Liver (tissue), 9 donors: ENCODE measurements around the gene FLG2. TPM values are rescaled to one million over a fixed set of nuclear protein-coding genes. Genes with fewer than 3 reads are reported as not detected.
A peak's percentile ranks its signal among the peaks of the same experiment; 100 is the strongest.

Experiments
- DNase-seq: peaks from one replicate; pipeline ENCODE4 v3.0.0-alpha.2; 2017; ENCODE audit warnings: low spot score
- H3K27ac ChIP-seq, 2 donors: one replicate each; pipeline ENCODE4 v1.7.0; 2013; ENCODE audit warnings: inconsistent platforms in 2 of 2, low read length in 2 of 2, control low read depth in 1 of 2, low read depth in 1 of 2, mild to moderate bottlenecking in 1 of 2
- H3K27me3 ChIP-seq, 4 donors: one replicate each; pipeline versions ENCODE4 v1.6.1 to v1.7.0; 2013; ENCODE audit warnings: low read length in 3 of 4, inconsistent platforms in 1 of 4, mild to moderate bottlenecking in 1 of 4, moderate library complexity in 1 of 4; ENCODE audit not compliant: control insufficient read depth in 4 of 4, insufficient read depth in 4 of 4
- H3K36me3 ChIP-seq, 4 donors: one replicate each; pipeline versions ENCODE4 v1.6.1 to v1.7.0; 2013; ENCODE audit warnings: low read length in 3 of 4, mild to moderate bottlenecking in 3 of 4, low read depth in 1 of 4, moderate library complexity in 1 of 4; ENCODE audit not compliant: control insufficient read depth in 4 of 4, insufficient read depth in 3 of 4
- H3K4me1 ChIP-seq, 4 donors: one replicate each; pipeline versions ENCODE4 v1.6.1 to v1.7.0; 2013; ENCODE audit warnings: low read length in 3 of 4, mild to moderate bottlenecking in 3 of 4, moderate library complexity in 1 of 4; ENCODE audit not compliant: control insufficient read depth in 4 of 4, insufficient read depth in 4 of 4
- H3K4me3 ChIP-seq, 3 donors: one replicate each; pipeline versions ENCODE4 v1.6.1 to v1.7.0; 2013; ENCODE audit warnings: low read length in 3 of 3, control low read depth in 1 of 3, low read depth in 1 of 3, mild to moderate bottlenecking in 1 of 3
- H3K9ac ChIP-seq, 2 donors: one replicate each; pipeline ENCODE4 v1.7.0; 2013; ENCODE audit warnings: low read length in 2 of 2, mild to moderate bottlenecking in 2 of 2, moderate library complexity in 2 of 2, control low read depth in 1 of 2, low read depth in 1 of 2
- H3K9me3 ChIP-seq, 4 donors: one replicate each; pipeline versions ENCODE4 v1.6.1 to v1.7.0; 2013; ENCODE audit warnings: low read length in 3 of 4; ENCODE audit not compliant: control insufficient read depth in 4 of 4
- CTCF ChIP-seq: fragments of 150-350 bp; IDR thresholded peaks from 2 replicates; pipeline ENCODE4 v1.5.1; 2017; ENCODE audit warnings: improper control_type of control experiment, low read depth, low read length; ENCODE audit not compliant: missing input control
- EGR1 ChIP-seq, 2 donors: IDR thresholded peaks; 2 replicates each; pipeline ENCODE4 v1.6.1; 2016 to 2018; ENCODE audit warnings: antibody characterized with exemption in 2 of 2, low read depth in 2 of 2
- FOXA1 ChIP-seq: IDR thresholded peaks from 2 replicates; pipeline ENCODE4 v1.6.1; 2016; ENCODE audit warnings: antibody characterized with exemption
- FOXA2 ChIP-seq: IDR thresholded peaks from 2 replicates; pipeline ENCODE4 v1.6.1; 2016; ENCODE audit warnings: antibody characterized with exemption
- GABPA ChIP-seq, 2 donors: IDR thresholded peaks in 1 of 2; conservative IDR thresholded peaks in 1 of 2; 2 replicates each; pipeline ENCODE4 v1.6.1; 2016; ENCODE audit warnings: antibody characterized with exemption in 2 of 2, mild to moderate bottlenecking in 1 of 2, moderate library complexity in 1 of 2
- HNF4G ChIP-seq: IDR thresholded peaks from 2 replicates; pipeline ENCODE4 v1.6.1; 2016; ENCODE audit warnings: antibody characterized with exemption
- MAX ChIP-seq: IDR thresholded peaks from 2 replicates; pipeline ENCODE4 v1.6.1; 2016; ENCODE audit warnings: antibody characterized with exemption
- NR2F2 ChIP-seq: IDR thresholded peaks from 2 replicates; pipeline ENCODE4 v1.6.1; 2016; ENCODE audit warnings: antibody characterized with exemption
- RAD21 ChIP-seq, 2 donors: IDR thresholded peaks; 2 replicates each; pipeline ENCODE4 v1.6.1; 2016; ENCODE audit warnings: antibody characterized with exemption in 2 of 2, mild to moderate bottlenecking in 2 of 2
- REST ChIP-seq: IDR thresholded peaks from 2 replicates; pipeline ENCODE4 v1.6.1; 2016; ENCODE audit warnings: antibody characterized with exemption, mild to moderate bottlenecking
- RXRA ChIP-seq, 2 donors: IDR thresholded peaks; 2 replicates each; pipeline ENCODE4 v1.6.1; 2017 to 2018; ENCODE audit warnings: antibody characterized with exemption in 2 of 2, mild to moderate bottlenecking in 1 of 2
- SP1 ChIP-seq: IDR thresholded peaks from 2 replicates; pipeline ENCODE4 v1.6.1; 2018; ENCODE audit warnings: antibody characterized with exemption, mild to moderate bottlenecking
- TAF1 ChIP-seq: conservative IDR thresholded peaks from 2 replicates; pipeline ENCODE4 v1.6.1; 2016; ENCODE audit warnings: antibody characterized with exemption, mild to moderate bottlenecking
- YY1 ChIP-seq: IDR thresholded peaks from 2 replicates; pipeline ENCODE4 v1.6.1; 2016; ENCODE audit warnings: antibody characterized with exemption, mild to moderate bottlenecking
- WGBS: extraction: QIAGEN DNeasy Blood & Tissue Kit; methylation state at CpG from one replicate; pipeline ENCODE4 v1.1.7; 2013; 5-methylcytosine and 5-hydroxymethylcytosine counted together
- polyA plus RNA-seq, 2 donors: library from polyadenylated mRNA; stranded (reverse) in 1 of 2; unstranded in 1 of 2; fragments of 200-250 nt in 1 of 2; fragments of >200 nt in 1 of 2; fragmentation: Nextera tagmentation in 1 of 2; extraction: Ambion mirVana in 1 of 2; gene quantifications; one replicate each; pipeline versions ENCODE4 v1.2.1 to v1.2.3, GENCODE V29; 2013 to 2015
- total RNA-seq, 2 donors: library from RNA; depleted of rRNA; stranded (reverse); fragments of >200 nt; gene quantifications; one replicate each; pipeline ENCODE4 v1.2.3, GENCODE V29; 2014
- TF ChIP-seq, protein P1 (sequence below): IDR thresholded peaks from 2 replicates; pipeline ENCODE4 v1.6.1; 2016; ENCODE audit warnings: antibody characterized with exemption
- TF ChIP-seq, protein P2 (sequence below): IDR thresholded peaks from 2 replicates; pipeline ENCODE4 v1.6.1; 2016; ENCODE audit warnings: antibody characterized with exemption
- donor health status: healthy.
- donor health status: healthy.
- donor health status: healthy.
- donor health status: healthy.
- donor health status: healthy.

The FLG2 gene
- total and polyA plus RNA-seq, 4 donors, result not detected

DNA sequence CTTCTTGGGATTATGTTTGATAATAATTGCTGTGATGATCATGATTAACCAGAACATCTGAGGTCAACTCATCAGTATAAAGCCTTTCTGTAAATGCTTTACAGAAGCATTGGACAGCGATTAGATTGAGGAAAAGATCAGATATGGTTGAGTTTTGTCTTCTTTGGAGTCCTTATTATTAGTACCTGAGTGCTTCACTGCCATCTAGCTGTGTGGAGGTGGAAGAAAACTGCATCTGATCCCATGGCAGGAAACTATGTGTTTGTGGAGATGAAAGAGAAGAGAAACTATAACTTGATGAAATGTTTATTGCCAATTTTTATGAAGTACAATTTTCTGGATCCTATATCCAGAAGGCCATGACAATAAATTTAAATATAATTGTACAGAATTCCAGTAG, 11.4 kb downstream of the FLG2 start (continued):
- TF ChIP-seq SP1 (no peak), YY1 (no peak)

- no peak overlapping the region for H3K9ac ChIP-seq
- peaks cover 0 to 1% (median 0%) of the 10 kb centered on the region in 4 donors for H3K9me3 ChIP-seq
- no peaks in the 10 kb centered on the region for H3K36me3 ChIP-seq
- WGBS, result 11% methylated on average over 8 of the region's 8 CpGs
- no peaks in the 10 kb centered on the region for H3K27me3 ChIP-seq
- H3K4me1 ChIP-seq, result no peaks in the 10 kb centered on the region
- DNase-seq, result no peak
- no peak overlapping the region for H3K27ac ChIP-seq
- H3K4me3 ChIP-seq, result no peak overlapping the region
- TF ChIP-seq, protein P1, sequence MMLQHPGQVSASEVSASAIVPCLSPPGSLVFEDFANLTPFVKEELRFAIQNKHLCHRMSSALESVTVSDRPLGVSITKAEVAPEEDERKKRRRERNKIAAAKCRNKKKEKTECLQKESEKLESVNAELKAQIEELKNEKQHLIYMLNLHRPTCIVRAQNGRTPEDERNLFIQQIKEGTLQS, result no peak
- TF ChIP-seq RXRA (IDR thresholded peaks at IDR 0.05), result no peak
- TF ChIP-seq HNF4G, result no peak
- peak; percentile 70 to 79 for TF ChIP-seq RAD21 (IDR thresholded peaks at IDR 0.05)
- TF ChIP-seq FOXA2, result no peak
- TF ChIP-seq CTCF, result peak; percentile 79
These were observed 12.6 kb downstream of the FLG2 start for GRCh38 chr1:152347116-152347728.

- H3K27ac ChIP-seq, result no peak overlapping the region
- no peak for TF ChIP-seq FOXA2
- TF ChIP-seq, protein P1, result no peak
- TF ChIP-seq, protein P2, sequence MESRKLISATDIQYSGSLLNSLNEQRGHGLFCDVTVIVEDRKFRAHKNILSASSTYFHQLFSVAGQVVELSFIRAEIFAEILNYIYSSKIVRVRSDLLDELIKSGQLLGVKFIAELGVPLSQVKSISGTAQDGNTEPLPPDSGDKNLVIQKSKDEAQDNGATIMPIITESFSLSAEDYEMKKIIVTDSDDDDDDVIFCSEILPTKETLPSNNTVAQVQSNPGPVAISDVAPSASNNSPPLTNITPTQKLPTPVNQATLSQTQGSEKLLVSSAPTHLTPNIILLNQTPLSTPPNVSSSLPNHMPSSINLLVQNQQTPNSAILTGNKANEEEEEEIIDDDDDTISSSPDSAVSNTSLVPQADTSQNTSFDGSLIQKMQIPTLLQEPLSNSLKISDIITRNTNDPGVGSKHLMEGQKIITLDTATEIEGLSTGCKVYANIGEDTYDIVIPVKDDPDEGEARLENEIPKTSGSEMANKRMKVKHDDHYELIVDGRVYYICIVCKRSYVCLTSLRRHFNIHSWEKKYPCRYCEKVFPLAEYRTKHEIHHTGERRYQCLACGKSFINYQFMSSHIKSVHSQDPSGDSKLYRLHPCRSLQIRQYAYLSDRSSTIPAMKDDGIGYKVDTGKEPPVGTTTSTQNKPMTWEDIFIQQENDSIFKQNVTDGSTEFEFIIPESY, result no peak
- TF ChIP-seq FOXA1, result no peak
- TF ChIP-seq GABPA (IDR thresholded peaks at IDR 0.05 in 1 of 2, conservative IDR thresholded peaks at IDR 0.05 in 1 of 2), result no peak
- no peak for TF ChIP-seq TAF1
- TF ChIP-seq CTCF, result no peak
- TF ChIP-seq RAD21 (IDR thresholded peaks at IDR 0.05), result no peak
- no peak for TF ChIP-seq EGR1 (IDR thresholded peaks at IDR 0.05; ENCODE audit: low read depth in 2 of 2)
- TF ChIP-seq NR2F2, result no peak
- no peak for TF ChIP-seq SP1
- TF ChIP-seq YY1, result no peak
- TF ChIP-seq HNF4G, result no peak
- no peak for TF ChIP-seq REST
- TF ChIP-seq RXRA (IDR thresholded peaks at IDR 0.05), result no peak
- no peak for TF ChIP-seq MAX
- no peak overlapping the region for H3K4me3 ChIP-seq
- H3K4me1 ChIP-seq, result no peaks in the 10 kb centered on the region
- H3K36me3 ChIP-seq, result no peaks in the 10 kb centered on the region
- H3K9me3 ChIP-seq, result no peaks in the 10 kb centered on the region
- no peak for DNase-seq
- no peak overlapping the region for H3K9ac ChIP-seq
- H3K27me3 ChIP-seq, result no peaks in the 10 kb centered on the region
These were observed 15.4 kb downstream of the FLG2 start for GRCh38 chr1:152344438-152344837.
